HCT116 (cell line): ENCODE measurements around the gene ORMDL3. TPM values are rescaled to one million over a fixed set of nuclear protein-coding genes. Genes with fewer than 3 reads are reported as not detected.
"Not testable (repeated sequence)": the region's sequence is repeated elsewhere in the genome, so short reads cannot be mapped to it uniquely, and the experiment has no call there.

ENCODE experiments used
- ATAC-seq: fragments of 200-7000 bp; cut with Tn5 transposase; 2 replicates; pipeline ENCODE4 v1.9.1; 2020; ENCODE audit warnings: mild to moderate bottlenecking, moderate library complexity
- BruUV-seq: library from RNA; stranded (reverse); fragments of 400-500 nt; replicated peaks from 2 replicates; lab custom pipeline; 2021; lab: Mats Ljungman, UMichigan
- CTCF ChIA-PET: fragments of 300-600 bp; sonication (Branson Sonifier 250); formaldehyde crosslinking; loops from one replicate; lab custom pipeline; 2021; ENCODE audit warnings: antibody characterized with exemption; lab: Charles Lee
- POLR2A ChIA-PET: fragments of 300-600, 350-600 bp; sonication (Branson Sonifier 250); formaldehyde crosslinking; loops from one replicate; lab custom pipeline; 2021; ENCODE audit warnings: antibody characterized with exemption; lab: Charles Lee
- RAD21 ChIA-PET, 2 experiments: fragments of 300-600 bp; sonication (Branson Sonifier 250); formaldehyde crosslinking; loops; one replicate each; lab custom pipeline; 2023; ENCODE audit warnings: low total read pairs in 2 of 2; ENCODE audit not compliant: uncharacterized antibody in 2 of 2, unreplicated experiment in 2 of 2, low non-redundant PET in 1 of 2; lab: Charles Lee
- DNase-seq: peaks from one replicate; pipeline ENCODE4 v3.0.0-alpha.2; 2010; ENCODE audit warnings: low read depth, low spot score
- H2AFZ ChIP-seq: fragments of 200-600 bp; shearing (Covaris generic), sonication (generic); 2 replicates; pipeline ENCODE4 v1.6.1; 2017; ENCODE audit warnings: low read depth, mixed run types, mixed read lengths, antibody characterized with exemption, low read length; ENCODE audit not compliant: poor library complexity, severe bottlenecking
- H3K27ac ChIP-seq: 2 replicates; pipeline ENCODE4 v1.5.1; 2012; ENCODE audit warnings: low read depth, low read length
- H3K27me3 ChIP-seq: fragments of 200-600 bp; sonication (generic); 2 replicates; pipeline ENCODE4 v1.6.1; 2016; ENCODE audit warnings: mixed run types, low read length, mixed read lengths; ENCODE audit not compliant: insufficient read depth
- H3K36me3 ChIP-seq, 2 experiments: fragments of 200-500 bp in 1 of 2; fragments of 200-600 bp in 1 of 2; sonication (Bioruptor generic) in 1 of 2; sonication (generic) in 1 of 2; 2 replicates each; pipeline versions ENCODE4 v1.5.1 to v1.6.1; 2014 to 2016; ENCODE audit warnings: low read length in 2 of 2, inconsistent platforms in 1 of 2, mixed read lengths in 1 of 2, mixed run types in 1 of 2; ENCODE audit not compliant: insufficient read depth in 2 of 2, control insufficient read depth in 1 of 2
- H3K4me1 ChIP-seq, 2 experiments: fragments of 200-600 bp in 1 of 2; sonication (generic) in 1 of 2; 2 replicates each; pipeline versions ENCODE4 v1.5.1 to v1.6.1; 2012 to 2017; ENCODE audit warnings: low read length in 2 of 2, inconsistent platforms in 1 of 2, mild to moderate bottlenecking in 1 of 2, mixed read lengths in 1 of 2, mixed run types in 1 of 2, moderate library complexity in 1 of 2; ENCODE audit not compliant: insufficient read depth in 2 of 2, control insufficient read depth in 1 of 2
- H3K4me2 ChIP-seq: fragments of 200-600 bp; sonication (generic); 2 replicates; pipeline ENCODE4 v1.6.1; 2017; ENCODE audit warnings: mixed run types, low read length, mixed read lengths
- H3K4me3 ChIP-seq, 2 experiments: fragments of 200-600 bp in 1 of 2; sonication (generic) in 1 of 2; replicated peaks in 1 of 2; 2 replicates each; pipeline ENCODE4 v1.5.1; 2011 to 2016; ENCODE audit warnings: low read length in 2 of 2, control low read depth in 1 of 2, low read depth in 1 of 2, mild to moderate bottlenecking in 1 of 2, mixed read lengths in 1 of 2, mixed run types in 1 of 2
- H3K79me2 ChIP-seq: fragments of 200-600 bp; sonication (generic); 2 replicates; pipeline ENCODE4 v1.6.1; 2017; ENCODE audit warnings: mild to moderate bottlenecking, mixed run types, low read length, moderate library complexity, mixed read lengths; ENCODE audit not compliant: insufficient read depth
- H3K9ac ChIP-seq: fragments of 200-600 bp; sonication (generic); 2 replicates; pipeline ENCODE4 v1.6.1; 2016; ENCODE audit warnings: low read length, mixed read lengths
- H3K9me2 ChIP-seq: fragments of 200-600 bp; sonication (generic), shearing (Covaris generic); 2 replicates; pipeline ENCODE4 v1.6.1; 2017; ENCODE audit warnings: mixed run types, mild to moderate bottlenecking, moderate library complexity; ENCODE audit not compliant: insufficient read depth
- H3K9me3 ChIP-seq, 2 experiments: fragments of 200-500 bp in 1 of 2; fragments of 200-600 bp in 1 of 2; sonication (Bioruptor generic) in 1 of 2; sonication (generic) in 1 of 2; 2 replicates each; pipeline ENCODE4 v1.6.1; 2014 to 2017; ENCODE audit warnings: low read length in 2 of 2, mixed read lengths in 2 of 2, inconsistent platforms in 1 of 2, low read depth in 1 of 2, mild to moderate bottlenecking in 1 of 2, mixed run types in 1 of 2, moderate library complexity in 1 of 2; ENCODE audit not compliant: control insufficient read depth in 1 of 2, insufficient read depth in 1 of 2
- H4K20me1 ChIP-seq: fragments of 200-600 bp; sonication (generic), shearing (Covaris generic); 2 replicates; pipeline ENCODE4 v1.6.1; 2017; ENCODE audit warnings: mixed run types, mild to moderate bottlenecking, moderate library complexity; ENCODE audit not compliant: insufficient read depth
- CTCF ChIP-seq, 3 experiments: fragments of 200-600 bp in 1 of 3; sonication (generic) in 1 of 3; IDR thresholded peaks in 2 of 3; conservative IDR thresholded peaks in 1 of 3; 2 replicates each; pipeline ENCODE4 v1.5.1; 2012 to 2017; ENCODE audit warnings: low read depth in 2 of 3, low read length in 2 of 3, antibody characterized with exemption in 1 of 3, borderline replicate concordance in 1 of 3, control low read depth in 1 of 3, mild to moderate bottlenecking in 1 of 3, mixed read lengths in 1 of 3, mixed run types in 1 of 3, moderate library complexity in 1 of 3; ENCODE audit not compliant: insufficient read depth in 1 of 3
- EGR1 ChIP-seq: IDR thresholded peaks from 2 replicates; pipeline ENCODE4 v1.6.1; 2012; ENCODE audit warnings: low read depth
- EZH2 ChIP-seq: fragments of 200-600 bp; sonication (generic); IDR thresholded peaks from 2 replicates; pipeline ENCODE4 v1.6.1; 2017; ENCODE audit warnings: antibody characterized with exemption, mixed run types
- FOSL1 ChIP-seq: IDR thresholded peaks from 2 replicates; pipeline ENCODE4 v1.6.1; 2012; ENCODE audit warnings: low read depth
- POLR2A ChIP-seq: IDR thresholded peaks from 2 replicates; pipeline ENCODE4 v1.7.0; 2011; ENCODE audit warnings: borderline replicate concordance; ENCODE audit not compliant: insufficient read depth, insufficient read length; ENCODE audit errors: extremely low read depth
- SP1 ChIP-seq: IDR thresholded peaks from 2 replicates; pipeline ENCODE4 v1.6.1; 2012; ENCODE audit warnings: low read depth
- TCF7L2 ChIP-seq: IDR thresholded peaks from 2 replicates; pipeline ENCODE4 v1.7.0; 2011; ENCODE audit warnings: borderline replicate concordance, inconsistent platforms; ENCODE audit not compliant: insufficient read depth, insufficient read length; ENCODE audit errors: extremely low read depth
- ZBTB33 ChIP-seq: IDR thresholded peaks from 2 replicates; pipeline ENCODE4 v1.6.1; 2011; ENCODE audit warnings: mild to moderate bottlenecking, low read length, moderate library complexity; ENCODE audit not compliant: insufficient replicate concordance; ENCODE audit errors: extremely low read depth
- ZFX ChIP-seq: fragments of 450-650 bp; IDR thresholded peaks from 2 replicates; pipeline ENCODE4 v1.6.1; 2017
- intact Hi-C: fragments of 100-400 bp; cut with micrococcal nuclease; formaldehyde crosslinking; loops from 2 replicates; pipeline ENCODE4 v1.10.0; 2022
- total RNA-seq: library from RNA; stranded (reverse); gene quantifications from one replicate; pipeline ENCODE4 v1.2.1, GENCODE V29; 2021; ENCODE audit not compliant: unreplicated experiment

The ORMDL3 gene
- total RNA-seq, 1 experiment from 2014 or later = 46.9 TPM

GRCh38 chr17:39903158-39903884 lies 24.1 kb downstream of the ORMDL3 start:
- DNase-seq (no peak), ATAC-seq (no peak)
- Histone ChIP-seq H3K9me3 (no peaks in the 10 kb centered on the region), H3K9ac (no peak overlapping the region), H3K79me2 (no peaks in the 10 kb centered on the region), H3K4me3 (no peak overlapping the region), H3K4me2 (no peak overlapping the region), H3K4me1 (no peaks in the 10 kb centered on the region), H2AFZ (no peak overlapping the region), H3K9me2 (no peaks in the 10 kb centered on the region), H3K36me3 (no peaks in the 10 kb centered on the region), H3K27ac (no peak overlapping the region), H4K20me1 (no peaks in the 10 kb centered on the region), H3K27me3 (no peaks in the 10 kb centered on the region)
- no TSS peak for BruUV-seq
- CTCF ChIA-PET = no interaction called here
- RAD21 ChIA-PET = no interaction called here
- POLR2A ChIA-PET = no interaction called here
- intact Hi-C loops = no loop called here
- no peak for TF ChIP-seq EZH2
- TF ChIP-seq SP1 = no peak
- TF ChIP-seq CTCF (IDR thresholded peaks at IDR 0.05 in 2 of 3, conservative IDR thresholded peaks at IDR 0.05 in 1 of 3; ENCODE audit: borderline replicate concordance in 1 of 3, insufficient read depth in 1 of 3, low read depth in 2 of 3, low read length in 2 of 3) = no peak
- no peak for TF ChIP-seq TCF7L2
- no peak for TF ChIP-seq FOSL1
- no peak for TF ChIP-seq POLR2A
- no peak for TF ChIP-seq ZFX
- no peak for TF ChIP-seq ZBTB33
- no peak for TF ChIP-seq EGR1

GRCh38 chr17:39902027-39902426 lies 25.4 kb downstream of the ORMDL3 start:
- H3K9me3 ChIP-seq, H3K27ac ChIP-seq, DNase-seq, H3K79me2 ChIP-seq, H2AFZ ChIP-seq, H3K36me3 ChIP-seq, POLR2A ChIA-PET, H3K9ac ChIP-seq, H3K4me2 ChIP-seq, H4K20me1 ChIP-seq, H3K4me1 ChIP-seq, ATAC-seq, H3K27me3 ChIP-seq, CTCF ChIA-PET, RAD21 ChIA-PET, H3K4me3 ChIP-seq, intact Hi-C loops, BruUV-seq, H3K9me2 ChIP-seq: not testable (repeated sequence)
